GM20000 (cell line): ENCODE data around the gene HEATR5B.
"Not testable (repeated sequence)": the region's sequence is repeated elsewhere in the genome, so short reads cannot be mapped to it uniquely, and the experiment has no call there.

ENCODE experiments used
- DNase-seq: peaks from one replicate; pipeline ENCODE4 v3.0.0; 2012; ENCODE audit warnings: low spot score
- TF ChIP-seq, protein P1 (sequence below): IDR thresholded peaks from 2 replicates; pipeline ENCODE4 v1.5.1; 2012; ENCODE audit warnings: mild to moderate bottlenecking, control low read depth; ENCODE audit errors: extremely low read depth, missing control alignments

HEATR5B gene

DNA sequence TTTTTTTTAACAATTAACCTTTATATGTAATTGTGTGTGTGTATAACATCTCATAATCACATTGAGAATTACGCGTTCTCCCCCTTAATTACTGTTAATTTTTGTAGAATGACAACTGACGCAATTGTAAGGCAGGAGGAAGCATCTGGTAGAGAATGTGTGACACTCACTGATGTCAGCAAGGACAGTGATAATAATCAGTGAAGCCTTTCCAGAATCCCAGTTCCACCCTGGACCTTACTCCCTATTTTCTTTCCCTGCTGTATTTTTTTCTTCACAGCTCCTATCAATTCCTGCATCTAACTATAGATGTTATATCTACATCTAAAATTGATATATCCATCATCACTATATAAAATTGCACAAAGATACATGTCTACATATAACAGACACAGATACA, 101.7 kb downstream of the HEATR5B start:
- TF ChIP-seq, protein P1, sequence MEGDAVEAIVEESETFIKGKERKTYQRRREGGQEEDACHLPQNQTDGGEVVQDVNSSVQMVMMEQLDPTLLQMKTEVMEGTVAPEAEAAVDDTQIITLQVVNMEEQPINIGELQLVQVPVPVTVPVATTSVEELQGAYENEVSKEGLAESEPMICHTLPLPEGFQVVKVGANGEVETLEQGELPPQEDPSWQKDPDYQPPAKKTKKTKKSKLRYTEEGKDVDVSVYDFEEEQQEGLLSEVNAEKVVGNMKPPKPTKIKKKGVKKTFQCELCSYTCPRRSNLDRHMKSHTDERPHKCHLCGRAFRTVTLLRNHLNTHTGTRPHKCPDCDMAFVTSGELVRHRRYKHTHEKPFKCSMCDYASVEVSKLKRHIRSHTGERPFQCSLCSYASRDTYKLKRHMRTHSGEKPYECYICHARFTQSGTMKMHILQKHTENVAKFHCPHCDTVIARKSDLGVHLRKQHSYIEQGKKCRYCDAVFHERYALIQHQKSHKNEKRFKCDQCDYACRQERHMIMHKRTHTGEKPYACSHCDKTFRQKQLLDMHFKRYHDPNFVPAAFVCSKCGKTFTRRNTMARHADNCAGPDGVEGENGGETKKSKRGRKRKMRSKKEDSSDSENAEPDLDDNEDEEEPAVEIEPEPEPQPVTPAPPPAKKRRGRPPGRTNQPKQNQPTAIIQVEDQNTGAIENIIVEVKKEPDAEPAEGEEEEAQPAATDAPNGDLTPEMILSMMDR, result no peak
- DNase-seq, result no peak

DNA sequence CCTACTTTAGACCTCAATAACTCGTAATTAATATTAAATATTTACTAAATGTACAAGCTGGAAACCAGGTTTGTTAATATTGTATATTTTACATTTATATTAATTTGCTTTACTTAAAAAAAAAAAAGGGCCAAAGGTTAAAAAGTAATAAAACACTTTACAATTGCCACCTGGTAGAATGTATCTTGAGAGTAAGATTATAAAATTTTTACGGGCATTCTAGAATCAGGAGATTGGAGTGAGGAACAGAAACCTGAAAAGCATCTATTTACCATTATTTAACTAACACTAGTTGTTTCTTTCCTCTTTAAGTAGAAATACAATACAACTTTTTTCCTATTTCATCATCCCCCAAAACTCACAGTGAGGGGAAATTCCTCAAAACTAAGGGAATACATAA, 102.3 kb downstream of the HEATR5B start:
- DNase-seq, result no peak
- TF ChIP-seq, protein P1, result no peak

DNA sequence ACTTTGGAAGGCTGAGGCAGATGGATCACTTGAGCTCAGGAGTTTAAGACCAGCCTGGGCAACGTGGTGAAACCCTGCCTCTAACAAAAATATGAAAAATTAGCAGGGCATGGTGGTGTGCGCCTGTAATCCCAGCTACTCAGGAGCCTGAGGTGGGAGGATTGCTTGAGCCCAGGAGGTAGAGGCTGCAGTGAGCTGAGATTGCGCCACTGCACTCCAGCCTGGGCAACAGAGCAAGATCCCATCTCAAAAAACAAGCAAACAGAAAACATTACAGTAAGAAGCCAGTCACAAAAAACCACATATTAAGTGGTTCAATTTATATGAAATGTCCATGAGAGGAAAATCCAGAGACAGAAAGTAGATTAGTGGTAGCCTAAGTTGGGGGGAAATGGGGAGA, 105.2 kb downstream of the HEATR5B start:
- not testable (repeated sequence) for DNase-seq

DNA sequence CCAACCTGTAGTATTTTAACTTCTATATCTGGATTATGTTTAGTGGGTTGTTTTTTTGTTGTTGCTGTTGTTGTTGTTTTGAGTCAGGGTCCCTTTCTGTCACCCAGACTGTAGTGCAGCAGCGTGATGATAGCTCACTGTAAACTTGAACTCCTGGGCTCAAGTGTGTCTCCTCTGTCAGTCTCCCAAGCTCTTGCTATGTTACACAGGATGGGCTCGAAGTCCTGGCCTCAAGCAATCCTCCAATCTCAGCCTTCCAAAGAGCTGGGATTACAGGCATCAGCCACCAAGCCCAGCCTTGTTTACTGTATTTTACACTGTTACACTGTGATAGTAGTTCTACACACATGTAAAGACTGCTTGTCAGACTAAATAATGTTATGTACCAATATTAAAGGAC, 108.1 kb downstream of the HEATR5B start:
- no peak for DNase-seq
- TF ChIP-seq, protein P1, result no peak

DNA sequence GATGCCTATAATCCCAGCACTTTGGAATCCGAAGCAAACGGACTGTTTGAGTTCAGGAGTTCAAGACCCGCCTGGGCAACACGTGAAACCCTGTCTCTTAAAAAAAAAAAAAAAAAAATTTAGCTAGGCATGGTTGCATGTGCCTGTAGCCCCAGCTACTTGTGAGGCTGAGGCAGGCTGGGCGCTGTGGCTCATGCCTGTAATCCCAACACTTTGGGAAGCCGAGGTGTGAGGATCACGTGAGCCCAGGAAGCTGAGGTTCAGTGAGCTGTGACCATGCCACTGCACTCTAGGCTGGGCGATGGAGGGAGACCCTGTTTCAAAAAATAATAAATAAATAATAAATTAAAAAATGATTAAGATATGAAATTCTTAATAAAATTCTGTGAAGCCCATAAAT, 108.9 kb downstream of the HEATR5B start:
- no peak for DNase-seq
- TF ChIP-seq, protein P1, result no peak

DNA sequence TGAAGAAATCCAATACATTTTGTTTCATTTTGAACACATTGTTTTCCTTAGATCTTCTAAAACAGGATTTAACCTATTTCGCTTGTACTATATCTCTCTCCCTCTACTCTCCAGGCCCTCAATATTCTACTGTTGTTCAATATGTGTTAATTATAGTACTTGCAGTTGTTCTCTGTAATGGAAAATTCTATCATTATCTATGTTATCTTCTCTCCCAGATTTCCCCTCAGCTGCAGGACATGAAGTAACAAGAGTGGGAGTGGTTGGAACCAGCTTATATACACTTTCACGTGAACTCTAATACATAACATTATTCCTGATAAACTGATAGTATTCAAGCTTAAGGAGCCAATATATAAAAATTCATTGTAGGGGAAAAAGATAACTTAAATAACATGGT, 110.9 kb downstream of the HEATR5B start:
- TF ChIP-seq, protein P1, result no peak
- no peak for DNase-seq

DNA sequence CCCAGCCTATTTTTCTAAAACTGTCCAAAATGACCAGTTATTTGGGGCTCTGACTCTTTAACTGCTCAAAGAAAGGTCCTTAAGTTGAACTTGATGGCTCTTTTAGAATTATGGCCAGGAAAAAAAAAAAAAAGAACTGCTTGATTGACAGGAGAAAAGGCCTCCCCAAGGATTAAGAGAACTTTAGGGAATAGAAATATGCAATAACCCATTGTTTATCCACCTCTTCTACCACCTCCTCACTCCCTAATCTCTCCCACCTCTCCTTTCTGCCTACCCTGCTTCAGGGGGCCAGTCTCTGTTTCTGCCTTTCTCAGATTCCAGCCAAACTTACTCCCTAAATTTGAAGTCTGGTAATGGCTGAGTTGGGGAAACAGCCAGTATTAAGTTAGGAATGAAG, 112.2 kb downstream of the HEATR5B start:
- no peak for DNase-seq
- TF ChIP-seq, protein P1, result no peak

DNA sequence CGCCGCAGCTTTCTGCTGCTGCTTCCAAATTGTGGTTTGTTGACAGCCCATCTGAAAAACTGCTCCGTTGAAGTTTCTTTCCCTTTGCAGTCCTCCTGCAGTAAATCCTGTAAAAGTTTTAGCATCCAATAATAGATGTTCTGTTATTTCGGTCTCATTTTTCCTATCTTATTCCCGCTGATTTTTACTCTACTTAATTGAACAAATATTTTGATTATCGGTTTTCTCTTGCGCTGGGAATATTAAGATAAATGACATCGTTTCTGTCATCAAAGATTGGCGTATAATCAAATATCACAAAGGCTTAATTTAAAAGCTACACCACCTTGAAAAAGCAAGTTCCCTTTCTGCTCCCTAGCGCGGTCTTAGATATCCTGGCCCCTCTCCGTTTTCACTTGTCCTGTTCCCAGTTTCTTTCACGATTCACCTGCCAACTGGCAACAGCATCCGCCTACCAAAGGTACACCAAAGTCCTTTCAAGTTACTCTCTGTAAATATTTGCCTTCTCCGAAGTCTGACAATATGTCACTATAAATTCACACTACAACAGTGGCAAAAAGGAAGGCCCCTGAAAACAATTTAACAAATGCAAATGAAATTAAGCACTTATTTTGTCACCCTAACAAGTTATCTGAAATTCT, 116.8 kb downstream of the HEATR5B start:
- DNase-seq, result no peak
- TF ChIP-seq, protein P1, result no peak
